Fibroblast of pulmonary artery (primary cell): Measurements from ENCODE around the gene SLC30A10.
A peak's percentile ranks its signal among the peaks of the same experiment; 100 is the strongest.

ENCODE experiments used
- DNase-seq: peaks from one replicate; pipeline ENCODE4 v3.0.0-alpha.2; 2010; ENCODE audit warnings: low read depth
- H3K4me3 ChIP-seq: replicated peaks from 2 replicates; pipeline ENCODE4 v1.5.1; 2011; ENCODE audit warnings: low read depth, mild to moderate bottlenecking, control low read depth, low read length, moderate library complexity
- CTCF ChIP-seq: IDR thresholded peaks from 2 replicates; pipeline ENCODE4 v1.5.1; 2011; ENCODE audit warnings: mild to moderate bottlenecking, control low read depth, low read length, inconsistent platforms; ENCODE audit errors: missing control alignments

SLC30A10 gene

DNA sequence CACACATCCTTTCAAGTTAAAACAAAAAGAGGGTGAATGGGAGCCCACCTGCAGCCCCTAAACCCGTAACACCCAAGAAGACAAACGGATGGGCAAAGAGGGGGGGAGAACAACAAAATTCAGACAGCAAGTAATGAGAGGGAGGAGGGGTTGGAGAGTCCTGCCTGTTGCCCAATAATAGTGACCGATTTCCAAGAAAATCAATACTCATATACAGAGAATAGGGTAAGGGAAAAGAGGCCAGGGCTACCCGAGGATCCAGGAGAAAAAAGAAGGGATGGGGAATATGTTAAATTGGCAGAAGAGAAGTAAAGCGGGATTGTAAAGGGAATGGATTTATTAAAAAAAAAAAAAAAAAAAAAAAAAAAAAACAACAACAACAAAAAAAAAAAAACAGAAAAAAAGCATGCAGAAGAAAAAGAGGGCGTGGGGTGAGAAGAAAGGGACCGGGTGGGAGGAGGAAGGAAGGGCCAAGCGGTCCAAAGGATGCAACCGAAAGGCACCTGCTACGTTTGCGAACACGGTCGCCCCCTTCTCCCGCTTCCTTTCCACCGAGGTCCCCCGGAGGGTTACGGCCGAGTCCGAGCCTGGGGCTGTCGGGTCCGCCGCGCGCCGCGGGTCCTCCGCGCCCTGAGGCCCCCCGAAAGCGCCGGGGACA, 930 bp downstream of the SLC30A10 start:
- peak overlapping the region; percentile 40 for H3K4me3 ChIP-seq
- no peak for TF ChIP-seq CTCF
- DNase-seq, result no peak

DNA sequence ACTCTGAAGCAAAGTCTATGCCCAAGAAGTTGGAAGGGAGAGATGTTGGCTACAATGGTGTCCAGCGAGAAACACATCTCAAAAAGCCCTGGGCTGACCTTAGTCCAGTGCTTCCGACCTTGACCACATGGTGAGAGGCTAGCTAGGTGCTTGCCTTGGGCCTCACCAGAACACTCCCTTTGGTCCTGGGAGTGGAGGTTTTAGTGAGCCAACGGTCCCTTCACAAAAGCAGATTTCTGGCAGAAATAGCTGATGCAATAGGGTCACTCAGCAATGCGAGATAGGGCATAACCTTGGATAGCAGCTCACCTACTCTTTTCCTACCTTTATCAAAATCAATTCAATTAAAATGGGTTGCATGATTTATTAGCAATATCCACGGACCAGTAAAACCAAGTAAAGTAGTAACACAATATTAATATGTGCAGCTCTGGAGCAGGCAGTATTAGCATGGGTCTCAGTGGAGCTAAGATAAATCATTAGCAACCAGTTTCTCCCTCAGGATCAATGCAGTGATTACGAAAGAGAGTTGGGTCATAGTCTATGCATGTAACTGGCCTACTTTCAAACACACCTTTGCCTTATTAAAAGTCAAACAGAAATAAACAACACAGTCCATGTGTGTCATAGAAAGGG, 1.9 kb downstream of the SLC30A10 start:
- no peak overlapping the region for H3K4me3 ChIP-seq
- no peak for TF ChIP-seq CTCF
- DNase-seq, result no peak

- no peak for DNase-seq
- TF ChIP-seq CTCF, result no peak
These were observed 4.0 kb downstream of the SLC30A10 start for GRCh38 chr1:219924342-219924741.

DNA sequence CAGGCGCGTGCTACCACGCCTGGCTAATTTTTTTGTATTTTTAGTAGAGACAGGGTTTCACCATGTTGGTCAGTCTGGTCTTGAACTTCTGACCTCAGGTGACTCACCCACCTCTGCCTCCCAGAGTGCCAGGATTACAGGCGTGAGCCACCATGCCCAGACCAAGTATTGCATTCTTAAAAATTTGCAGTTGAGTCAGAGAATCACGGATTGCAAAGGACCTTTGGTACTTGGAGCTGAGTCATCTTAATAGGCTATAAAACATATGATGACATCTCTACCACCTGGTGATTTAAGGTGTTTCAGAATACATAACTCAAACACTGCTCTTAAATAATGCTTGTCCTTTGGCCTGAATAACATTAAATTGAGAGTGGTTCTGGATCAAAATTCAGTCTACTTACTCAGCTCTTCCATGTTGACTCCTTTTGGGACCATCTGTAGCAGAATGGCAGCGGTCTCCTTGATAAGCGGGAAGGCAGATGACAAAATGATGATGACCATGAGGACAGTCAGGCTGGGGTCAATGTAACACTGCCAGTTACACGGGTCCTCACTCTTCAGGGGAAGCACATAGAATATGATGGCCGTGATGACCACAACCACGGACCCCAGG, 10.4 kb downstream of the SLC30A10 start:
- DNase-seq, result peak; percentile 4
- TF ChIP-seq CTCF, result no peak
- H3K4me3 ChIP-seq, result no peak overlapping the region

More at GRCh38 chr1:219924342-219924741, 4.0 kb downstream of the SLC30A10 start:
- no peak overlapping the region for H3K4me3 ChIP-seq

DNA sequence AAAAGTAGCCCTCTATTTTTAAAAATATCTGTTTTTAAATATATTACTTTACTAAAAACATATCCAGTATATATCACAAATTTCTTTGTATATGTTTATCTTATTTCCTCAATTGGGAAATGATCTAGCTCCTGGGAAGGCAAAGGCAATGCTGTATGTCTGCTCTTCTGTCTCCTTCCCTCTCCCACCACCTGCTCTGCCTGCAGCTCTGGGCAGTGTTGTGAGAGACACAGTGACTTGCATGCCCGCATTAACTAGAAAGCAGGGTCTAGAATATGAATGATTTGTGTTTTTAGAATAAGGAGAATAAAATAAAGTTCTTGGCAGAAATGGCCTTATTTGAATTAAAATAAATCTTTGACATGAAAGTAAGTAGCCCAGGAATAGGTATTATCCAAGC, 11.1 kb downstream of the SLC30A10 start:
- no peak for DNase-seq
- no peak for TF ChIP-seq CTCF
- no peak overlapping the region for H3K4me3 ChIP-seq

- TF ChIP-seq CTCF, result no peak
- DNase-seq, result no peak
These were observed 12.1 kb downstream of the SLC30A10 start for GRCh38 chr1:219916257-219916656.

More at GRCh38 chr1:219916257-219916656, 12.1 kb downstream of the SLC30A10 start:
- H3K4me3 ChIP-seq, result no peak overlapping the region
